Right lobe of liver (tissue), 6 donors: Measurements from ENCODE around the gene SLC2A4. TPM values are rescaled to one million over a fixed set of nuclear protein-coding genes. Genes with fewer than 3 reads are reported as not detected.

ENCODE experiments used
- ATAC-seq, 4 donors: fragments of 200-7000 bp; cut with Tn5 transposase; one replicate each; pipeline ENCODE4 v1.9.1; 2020; ENCODE audit warnings: mild to moderate bottlenecking in 4 of 4, moderate library complexity in 4 of 4
- DNase-seq, 3 donors: peaks; one replicate each; pipeline ENCODE4 v3.0.0-alpha.2; 2020
- H3K27ac ChIP-seq, 3 donors: fragments of 200-600 bp; one replicate each; pipeline ENCODE4 v1.8.0; 2022
- H3K27me3 ChIP-seq, 2 donors: fragments of 200-600 bp; one replicate each; pipeline ENCODE4 v1.8.0; 2022
- H3K36me3 ChIP-seq, 4 donors: fragments of 200-600 bp; sonication (generic) in 1 of 4; one replicate each; pipeline versions ENCODE4 v1.5.1 to v1.8.0; 2017 to 2022; ENCODE audit warnings: control low read depth in 1 of 4
- H3K4me1 ChIP-seq, 4 donors: fragments of 200-600 bp; sonication (generic) in 1 of 4; one replicate each; pipeline versions ENCODE4 v1.5.1 to v1.8.0; 2017 to 2022; ENCODE audit warnings: control low read depth in 1 of 4
- H3K4me3 ChIP-seq, 3 donors: fragments of 200-600 bp; one replicate each; pipeline ENCODE4 v1.8.0; 2022
- H3K9me3 ChIP-seq, 4 donors: fragments of 200-600 bp; sonication (generic) in 1 of 4; one replicate each; pipeline versions ENCODE4 v1.5.1 to v1.8.0; 2017 to 2022; ENCODE audit warnings: control low read depth in 1 of 4
- POLR2A ChIP-seq: fragments of 450-650 bp; IDR thresholded peaks from one replicate; pipeline ENCODE4 v1.6.1; 2017; ENCODE audit warnings: antibody characterized with exemption, mild to moderate bottlenecking
- WGBS: methylation state at CpG from one replicate; pipeline ENCODE4 v1.1.6; 2018; ENCODE audit warnings: low coverage, low lambda C conversion rate; ENCODE audit not compliant: insufficient coverage; ENCODE audit errors: missing lambda C conversion rate; 5-methylcytosine and 5-hydroxymethylcytosine counted together
- intact Hi-C, 2 donors: fragments of 100-400 bp; cut with DNase I; formaldehyde crosslinking; loops; one replicate each; pipeline versions ENCODE4 v1.11.2 to v1.14.1; 2022
- total RNA-seq, 6 experiments: library from RNA; depleted of rRNA in 2 of 6; stranded (reverse); fragments of >200 nt in 2 of 6; fragmentation: NEBNext Ultra II Directional in 3 of 6; extraction: Animal tissue kit (Norgen Biotek cat#: 25700) in 3 of 6; gene quantifications; one replicate each; pipeline versions ENCODE4 v1.1.0 to v1.2.4, GENCODE V29; 2016 to 2023
- TF ChIP-seq, protein P1 (sequence below), 4 donors: fragments of 200-600 bp in 3 of 4; fragments of 450-650 bp in 1 of 4; IDR thresholded peaks; one replicate each; pipeline versions ENCODE4 v1.5.1 to v1.8.0; 2016 to 2022; ENCODE audit warnings: antibody characterized with exemption in 4 of 4, mild to moderate bottlenecking in 2 of 4
- donor health status: DM: no; HTN: yes; CAD: no.
- donor health status: DM: no; HTN: no; CAD: no.
- donor health status: DM: no; HTN: no; CAD: no.
- donor health status: DM: no; HTN: yes; CAD: no.
- donor health status: DM: no; HTN: yes; CAD: no.

The SLC2A4 gene
- total RNA-seq, 6 experiments from 2014 or later, result 0.66 to 2.1 (median 1.4) TPM

DNA sequence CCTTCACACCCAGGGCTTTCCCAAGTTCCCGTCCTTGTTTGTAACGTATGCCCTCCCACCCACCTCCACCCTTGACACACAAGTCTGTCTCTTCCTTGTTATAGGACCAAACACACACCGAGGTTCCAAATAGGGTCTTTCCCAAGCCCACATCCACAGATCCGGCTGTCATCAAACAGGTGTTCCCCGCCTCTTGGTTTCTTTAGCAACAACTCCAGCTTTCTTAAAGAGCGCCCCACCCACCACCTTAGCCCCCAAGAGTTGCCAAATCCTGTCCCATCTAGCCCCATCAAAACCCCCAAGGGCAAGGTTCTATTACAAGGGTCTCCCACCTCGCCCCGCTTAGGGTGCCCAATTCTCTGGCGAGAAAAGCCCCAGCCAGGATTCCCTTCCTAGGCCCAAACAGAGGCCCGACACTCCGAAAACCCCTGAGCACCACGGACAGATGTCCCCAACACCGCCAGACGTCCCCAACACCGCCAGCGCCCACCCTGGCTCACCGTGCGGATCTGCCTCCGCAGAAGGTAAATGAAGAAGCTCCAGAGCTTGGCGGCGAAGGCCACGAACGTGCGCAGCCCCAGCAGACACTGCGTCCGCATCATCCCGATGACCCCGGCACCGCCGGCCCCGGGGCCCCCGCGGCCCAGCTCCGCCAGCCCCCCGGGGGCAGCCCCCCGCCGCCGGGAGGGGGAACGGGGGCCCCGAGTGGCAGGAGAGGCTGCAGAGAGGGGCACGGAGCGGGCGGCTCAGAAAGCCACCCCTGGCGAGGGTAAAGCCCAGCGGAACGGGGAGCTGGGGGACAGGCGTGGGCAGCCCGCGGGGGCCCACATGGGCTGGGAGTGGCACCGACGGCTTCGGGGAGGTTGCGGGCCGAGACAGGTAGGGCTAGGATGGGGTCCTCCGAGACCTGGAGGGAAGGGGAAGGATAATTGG lies 30.6 kb upstream of the SLC2A4 start:
- intact Hi-C loops, result no loop called here
- peak in 2 of 3 donors; percentile 57 to 70 for DNase-seq
- peak in 1 of 4 donors; percentile 1 for ATAC-seq
- Histone ChIP-seq H3K4me1 (peaks cover 0 to 28% (median 8%) of the 10 kb centered on the region in 4 donors), H3K9me3 (no peaks in the 10 kb centered on the region), H3K27ac (peak overlapping the region; percentile 99 to 100 (median 99)), H3K27me3 (no peaks in the 10 kb centered on the region), H3K36me3 (peaks cover 0 to 16% (median 9%) of the 10 kb centered on the region in 4 donors), H3K4me3 (peak overlapping the region; percentile 75 to 96 (median 85))
- TF ChIP-seq POLR2A, result no peak
- TF ChIP-seq, protein P1, sequence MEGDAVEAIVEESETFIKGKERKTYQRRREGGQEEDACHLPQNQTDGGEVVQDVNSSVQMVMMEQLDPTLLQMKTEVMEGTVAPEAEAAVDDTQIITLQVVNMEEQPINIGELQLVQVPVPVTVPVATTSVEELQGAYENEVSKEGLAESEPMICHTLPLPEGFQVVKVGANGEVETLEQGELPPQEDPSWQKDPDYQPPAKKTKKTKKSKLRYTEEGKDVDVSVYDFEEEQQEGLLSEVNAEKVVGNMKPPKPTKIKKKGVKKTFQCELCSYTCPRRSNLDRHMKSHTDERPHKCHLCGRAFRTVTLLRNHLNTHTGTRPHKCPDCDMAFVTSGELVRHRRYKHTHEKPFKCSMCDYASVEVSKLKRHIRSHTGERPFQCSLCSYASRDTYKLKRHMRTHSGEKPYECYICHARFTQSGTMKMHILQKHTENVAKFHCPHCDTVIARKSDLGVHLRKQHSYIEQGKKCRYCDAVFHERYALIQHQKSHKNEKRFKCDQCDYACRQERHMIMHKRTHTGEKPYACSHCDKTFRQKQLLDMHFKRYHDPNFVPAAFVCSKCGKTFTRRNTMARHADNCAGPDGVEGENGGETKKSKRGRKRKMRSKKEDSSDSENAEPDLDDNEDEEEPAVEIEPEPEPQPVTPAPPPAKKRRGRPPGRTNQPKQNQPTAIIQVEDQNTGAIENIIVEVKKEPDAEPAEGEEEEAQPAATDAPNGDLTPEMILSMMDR (IDR thresholded peaks at IDR 0.05), result no peak
- WGBS, result under 1% methylated on average over 34 of the region's 55 CpGs

DNA sequence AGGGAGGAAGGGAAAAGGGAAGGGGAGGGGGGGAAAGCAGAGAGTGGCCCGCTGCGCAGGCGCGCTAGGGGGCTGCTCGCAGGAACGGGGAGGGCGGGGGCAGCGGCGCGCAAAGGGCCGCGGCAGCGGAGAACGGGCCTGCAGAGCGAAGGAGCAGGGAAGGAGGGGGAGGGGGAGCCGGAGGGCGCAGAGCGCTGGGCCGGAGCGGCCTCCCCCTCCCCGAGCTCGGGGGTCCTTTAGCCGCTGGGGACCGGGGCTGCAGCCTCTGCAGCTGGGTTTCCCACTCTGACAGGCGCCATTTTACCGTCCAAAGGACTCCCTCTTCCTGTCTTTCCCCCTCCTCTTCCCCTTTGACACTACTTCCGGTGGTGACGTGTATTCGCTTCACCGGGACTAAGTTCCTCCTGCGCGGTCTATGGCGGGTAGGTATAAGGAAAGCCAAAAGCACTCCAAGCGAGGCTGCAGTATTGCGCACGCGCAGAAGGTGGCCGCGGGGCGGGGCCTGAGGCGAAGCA lies 29.8 kb upstream of the SLC2A4 start, which contains the start of gene CTDNEP1:
TSS of gene CTDNEP1 (minus strand) at position 74 of the 515 bp plus-strand sequence. CDS start 438 bp downstream, outside the sequence.
- DNase-seq (peak; percentile 99), ATAC-seq (peak; percentile 87 to 94 (median 90))
- TF ChIP-seq, protein P1 (IDR thresholded peaks at IDR 0.05), result no peak
- peak; percentile 75 for TF ChIP-seq POLR2A
- peaks cover 0 to 18% (median 7%) of the 10 kb centered on the region in 4 donors for H3K36me3 ChIP-seq
- 0% methylated on average over 24 of the region's 41 CpGs for WGBS
- H3K9me3 ChIP-seq, result no peaks in the 10 kb centered on the region
- intact Hi-C loops, result no loop called here
- peak within 1 kb of the TSS; percentile 99 to 100 (median 99) for H3K27ac ChIP-seq
- peak within 1 kb of the TSS; percentile 75 to 96 (median 85) for H3K4me3 ChIP-seq
- peaks cover 0 to 28% (median 8%) of the 10 kb centered on the region in 4 donors for H3K4me1 ChIP-seq
- no peaks in the 10 kb centered on the region for H3K27me3 ChIP-seq

DNA sequence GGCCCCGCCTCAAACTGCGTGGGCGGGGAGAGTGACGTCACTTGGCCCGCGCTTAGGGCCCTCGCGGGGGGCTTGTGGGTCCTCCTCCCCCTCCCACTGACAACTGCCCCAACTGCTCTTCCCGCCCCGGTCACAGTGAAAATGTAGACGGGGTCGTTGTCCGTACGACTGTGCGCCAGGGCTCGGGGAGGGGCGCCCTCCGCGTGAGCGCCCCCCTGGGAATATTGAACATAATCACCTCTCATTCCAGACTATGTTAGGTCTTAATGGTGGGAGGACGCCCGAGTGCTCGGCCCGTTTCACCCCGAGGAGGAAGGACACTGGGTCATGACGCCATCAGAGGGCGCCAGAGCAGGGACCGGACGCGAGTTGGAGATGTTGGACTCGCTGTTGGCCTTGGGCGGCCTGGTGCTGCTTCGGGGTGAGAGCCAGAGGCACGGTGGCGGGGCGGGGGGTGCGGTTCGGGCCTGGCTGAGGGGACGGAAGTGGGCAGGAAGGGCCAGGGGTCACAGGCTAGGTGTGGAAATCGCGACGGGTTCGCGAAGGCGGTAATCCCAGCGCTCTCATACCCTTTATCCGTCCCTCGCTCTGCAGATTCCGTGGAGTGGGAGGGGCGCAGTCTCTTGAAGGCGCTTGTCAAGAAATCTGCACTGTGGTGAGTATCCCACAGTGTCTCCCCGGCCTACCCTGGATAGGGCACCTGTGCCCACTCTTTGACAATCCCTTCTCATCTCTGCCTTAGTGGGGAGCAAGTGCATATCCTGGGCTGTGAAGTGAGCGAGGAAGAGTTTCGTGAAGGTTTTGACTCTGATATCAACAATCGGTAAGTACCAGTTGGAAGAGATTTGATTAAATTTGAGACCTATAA lies 29.1 kb upstream of the SLC2A4 start, which contains the start of gene ELP5:
TSS of gene ELP5 (plus strand) at position 40 of the 868 bp plus-strand sequence. CDS start at position 376, 336 bp downstream.
- Histone ChIP-seq H3K27ac (peak within 1 kb of the TSS; percentile 99 to 100 (median 99)), H3K4me1 (peaks cover 0 to 28% (median 9%) of the 10 kb centered on the region in 4 donors), H3K36me3 (peaks cover 0 to 25% (median 5%) of the 10 kb centered on the region in 4 donors), H3K4me3 (peak within 1 kb of the TSS; percentile 75 to 96 (median 85)), H3K9me3 (no peaks in the 10 kb centered on the region), H3K27me3 (no peaks in the 10 kb centered on the region)
- peak; percentile 77 to 82 (median 80) for ATAC-seq
- intact Hi-C loops, result no loop called here
- TF ChIP-seq, protein P1 (IDR thresholded peaks at IDR 0.05), result peak in 3 of 4 donors; percentile 32 to 61 (median 39)
- peak; percentile 65 for TF ChIP-seq POLR2A
- WGBS, result under 1% methylated on average over 36 of the region's 55 CpGs
- DNase-seq, result peak; percentile 96 to 97 (median 96)

DNA sequence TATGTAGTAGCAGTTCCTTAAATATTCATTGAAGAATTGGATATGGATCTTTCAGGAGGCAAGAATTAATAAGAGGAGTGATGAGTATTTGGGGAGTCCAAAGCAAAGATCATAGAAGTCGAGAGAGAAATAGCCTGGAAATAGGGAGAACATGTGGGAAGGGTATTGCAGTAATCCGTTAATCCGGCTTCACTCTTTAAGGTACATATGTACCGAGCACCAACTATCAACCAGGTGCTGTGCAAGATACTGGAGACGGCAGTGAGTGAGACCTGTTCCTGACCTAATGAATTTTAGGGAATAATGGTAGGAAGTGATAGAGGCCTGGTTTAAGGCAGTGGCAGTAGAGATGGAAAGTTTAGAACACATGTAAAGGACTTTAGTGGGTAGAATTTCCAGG lies 28.4 kb upstream of the SLC2A4 start:
- 61% methylated on average over 5 of the region's 5 CpGs for WGBS
- TF ChIP-seq, protein P1 (IDR thresholded peaks at IDR 0.05), result no peak
- TF ChIP-seq POLR2A, result no peak
- intact Hi-C loops, result no loop called here
- DNase-seq, result no peak
- no peak for ATAC-seq
- Histone ChIP-seq H3K27ac (peak overlapping the region; percentile 99 to 100 (median 99)), H3K27me3 (no peaks in the 10 kb centered on the region), H3K4me3 (peak overlapping the region; percentile 75 to 96 (median 85)), H3K4me1 (peaks cover 0 to 34% (median 12%) of the 10 kb centered on the region in 4 donors), H3K36me3 (peaks cover 0 to 26% (median 6%) of the 10 kb centered on the region in 4 donors), H3K9me3 (no peaks in the 10 kb centered on the region)
